H9 (cell line): ENCODE measurements around the gene DCXR. TPM values are rescaled to one million over a fixed set of nuclear protein-coding genes. Genes with fewer than 3 reads are reported as not detected.
A peak's percentile ranks its signal among the peaks of the same experiment; 100 is the strongest.

Experiments
- DNase-seq: peaks from one replicate; pipeline ENCODE4 v3.0.0-alpha.2; 2017
- H2AFZ ChIP-seq: one replicate; pipeline ENCODE4 v1.6.1; 2013; ENCODE audit warnings: mild to moderate bottlenecking, low read length, control low read depth, moderate library complexity
- H2AK5ac ChIP-seq: 2 replicates; pipeline ENCODE4 v1.6.1; 2013; ENCODE audit warnings: low read length, control low read depth, mixed read lengths; ENCODE audit not compliant: insufficient read length
- H2BK120ac ChIP-seq: one replicate; pipeline ENCODE4 v1.6.1; 2013; ENCODE audit warnings: low read depth, mild to moderate bottlenecking, low read length, control low read depth, inconsistent platforms; ENCODE audit not compliant: poor library complexity, severe bottlenecking
- H2BK12ac ChIP-seq: 2 replicates; pipeline ENCODE4 v1.6.1; 2013; ENCODE audit warnings: low read length, control low read depth, mixed read lengths, low read depth; ENCODE audit not compliant: insufficient read length
- H2BK15ac ChIP-seq: 2 replicates; pipeline ENCODE4 v1.6.1; 2013; ENCODE audit warnings: low read depth, low read length, control low read depth
- H2BK20ac ChIP-seq: one replicate; pipeline ENCODE4 v1.6.1; 2013; ENCODE audit warnings: low read depth, mild to moderate bottlenecking, low read length, control low read depth, inconsistent platforms; ENCODE audit not compliant: poor library complexity, severe bottlenecking
- H2BK5ac ChIP-seq: 2 replicates; pipeline ENCODE4 v1.6.1; 2013; ENCODE audit warnings: low read length, control low read depth, mixed read lengths; ENCODE audit not compliant: insufficient read length
- H3K14ac ChIP-seq: 2 replicates; pipeline ENCODE4 v1.6.1; 2013; ENCODE audit warnings: low read length, control low read depth; ENCODE audit not compliant: insufficient read depth
- H3K18ac ChIP-seq: 2 replicates; pipeline ENCODE4 v1.6.1; 2013; ENCODE audit warnings: low read depth, mild to moderate bottlenecking, mixed read lengths, low read length, control low read depth; ENCODE audit not compliant: insufficient read length
- H3K23ac ChIP-seq: 2 replicates; pipeline ENCODE4 v1.6.1; 2013; ENCODE audit warnings: low read length, control low read depth, mixed read lengths, low read depth; ENCODE audit not compliant: insufficient read length
- H3K23me2 ChIP-seq: 2 replicates; pipeline ENCODE4 v1.6.1; 2013; ENCODE audit warnings: low read depth, mild to moderate bottlenecking, mixed read lengths, low read length, control low read depth; ENCODE audit not compliant: insufficient read length, poor library complexity, severe bottlenecking
- H3K27ac ChIP-seq: 2 replicates; pipeline ENCODE4 v1.5.1; 2013; ENCODE audit warnings: low read length, control low read depth, mixed read lengths, low read depth; ENCODE audit not compliant: insufficient read length
- H3K27me3 ChIP-seq: 2 replicates; pipeline ENCODE4 v1.6.1; 2013; ENCODE audit warnings: low read length, control low read depth, inconsistent platforms; ENCODE audit not compliant: insufficient read depth
- H3K4ac ChIP-seq: 2 replicates; pipeline ENCODE4 v1.6.1; 2013; ENCODE audit warnings: low read depth, mild to moderate bottlenecking, control low read depth, inconsistent platforms, low read length, moderate library complexity
- H3K4me1 ChIP-seq: 2 replicates; pipeline ENCODE4 v1.6.1; 2013; ENCODE audit warnings: low read length, control low read depth, inconsistent platforms; ENCODE audit not compliant: insufficient read depth
- H3K4me2 ChIP-seq: 2 replicates; pipeline ENCODE4 v1.6.1; 2013; ENCODE audit warnings: low read length, control low read depth, mixed read lengths; ENCODE audit not compliant: insufficient read length, insufficient read depth
- H3K56ac ChIP-seq: 2 replicates; pipeline ENCODE4 v1.6.1; 2013; ENCODE audit warnings: low read depth, mild to moderate bottlenecking, mixed read lengths, low read length, control low read depth; ENCODE audit not compliant: insufficient read length
- H3K79me1 ChIP-seq: 2 replicates; pipeline ENCODE4 v1.6.1; 2013; ENCODE audit warnings: low read depth, mild to moderate bottlenecking, moderate library complexity, low read length, control low read depth, inconsistent platforms; ENCODE audit not compliant: insufficient read depth, poor library complexity, severe bottlenecking
- H3K79me2 ChIP-seq: 2 replicates; pipeline ENCODE4 v1.6.1; 2013; ENCODE audit warnings: low read length, control low read depth, inconsistent platforms; ENCODE audit not compliant: insufficient read depth
- H3K9ac ChIP-seq: 2 replicates; pipeline ENCODE4 v1.6.1; 2013; ENCODE audit warnings: low read length, control low read depth, mixed read lengths; ENCODE audit not compliant: insufficient read length; ENCODE audit errors: extremely low read depth
- H3K9me3 ChIP-seq: one replicate; pipeline ENCODE4 v1.6.1; 2013; ENCODE audit warnings: low read depth, low read length, inconsistent platforms; ENCODE audit not compliant: control insufficient read depth
- H3T11ph ChIP-seq: one replicate; pipeline ENCODE4 v1.6.1; 2013; ENCODE audit warnings: mild to moderate bottlenecking, low read length, control low read depth, inconsistent platforms
- H4K20me1 ChIP-seq: one replicate; pipeline ENCODE4 v1.6.1; 2013; ENCODE audit not compliant: control insufficient read depth, insufficient read length, insufficient read depth
- H4K5ac ChIP-seq: 2 replicates; pipeline ENCODE4 v1.6.1; 2013; ENCODE audit warnings: low read depth, mild to moderate bottlenecking, mixed read lengths, low read length, control low read depth; ENCODE audit not compliant: insufficient read length
- H4K8ac ChIP-seq: replicated peaks from 2 replicates; pipeline ENCODE4 v1.6.1; 2013; ENCODE audit warnings: low read length, control low read depth, mixed read lengths, low read depth; ENCODE audit not compliant: insufficient read length
- H4K91ac ChIP-seq: 2 replicates; pipeline ENCODE4 v1.6.1; 2013; ENCODE audit warnings: low read depth, mild to moderate bottlenecking, moderate library complexity, mixed read lengths, low read length, control low read depth; ENCODE audit not compliant: insufficient read length
- H3K27ac Mint-ChIP-seq, 3 experiments: 2 replicates in 2 of 3; 3 replicates in 1 of 3; pipeline ENCODE4 v1.8.0; 2020 to 2021; ENCODE audit warnings: mixed read lengths in 3 of 3, mild to moderate bottlenecking in 1 of 3, moderate library complexity in 1 of 3
- H3K27me3 Mint-ChIP-seq: 2 replicates; pipeline ENCODE4 v1.8.0; 2021; ENCODE audit warnings: low read depth, mild to moderate bottlenecking, moderate library complexity, mixed read lengths
- H3K36me3 Mint-ChIP-seq, 3 experiments: 2 replicates in 2 of 3; 3 replicates in 1 of 3; pipeline ENCODE4 v1.8.0; 2020 to 2021; ENCODE audit warnings: low read depth in 3 of 3, mixed read lengths in 3 of 3; ENCODE audit not compliant: insufficient read depth in 1 of 3
- H3K4me1 Mint-ChIP-seq, 2 experiments: 2 replicates each; pipeline ENCODE4 v1.8.0; 2020; ENCODE audit warnings: mixed read lengths in 2 of 2
- H3K4me3 Mint-ChIP-seq, 2 experiments: 2 replicates in 1 of 2; 3 replicates in 1 of 2; pipeline ENCODE4 v1.8.0; 2020 to 2021; ENCODE audit warnings: mild to moderate bottlenecking in 2 of 2, mixed read lengths in 2 of 2, moderate library complexity in 1 of 2
- H3K9me3 Mint-ChIP-seq, 2 experiments: 2 replicates in 1 of 2; 3 replicates in 1 of 2; pipeline ENCODE4 v1.8.0; 2020; ENCODE audit warnings: mild to moderate bottlenecking in 2 of 2, mixed read lengths in 2 of 2, moderate library complexity in 1 of 2
- CTCF ChIP-seq: fragments of 200-600 bp; sonication (generic); conservative IDR thresholded peaks from 3 replicates; pipeline ENCODE4 v1.8.0; 2021; ENCODE audit warnings: antibody characterized with exemption, mild to moderate bottlenecking
- WGBS: extraction: QIAGEN DNeasy Blood & Tissue Kit; methylation state at CpG from one replicate; pipeline ENCODE4 v1.1.7; 2013; ENCODE audit warnings: missing lambda C conversion rate, low lambda C conversion rate, mixed read lengths; ENCODE audit not compliant: insufficient read length; ENCODE audit errors: extremely low coverage; 5-methylcytosine and 5-hydroxymethylcytosine counted together
- total RNA-seq: library from RNA; stranded (reverse); gene quantifications from 2 replicates; pipeline ENCODE4 v1.2.1, GENCODE V29; 2021

Gene DCXR
- total RNA-seq, 1 experiment from 2014 or later: 93.6 TPM

- H3K9me3 ChIP-seq: no peaks in the 10 kb centered on the region
- H2AK5ac ChIP-seq: no peak overlapping the region
- no peaks in the 10 kb centered on the region for H3K27me3 ChIP-seq
- H2AFZ ChIP-seq: no peak overlapping the region
- H3K14ac ChIP-seq: no peak overlapping the region
- DNase-seq: peak; percentile 92
- H2BK20ac ChIP-seq: no peak overlapping the region
- no peak overlapping the region for H3K23ac ChIP-seq
- Mint-ChIP-seq H3K4me3 (peak overlapping the region in 1 of 2 experiments; percentile 19; a peak in 1 of 5 replicates), H3K36me3 (peaks cover 2 to 8% (median 3%) of the 10 kb centered on the region in 3 experiments; a peak in 4 of 7 replicates), H3K9me3 (no peaks in the 10 kb centered on the region), H3K27me3 (no peaks in the 10 kb centered on the region), H3K4me1 (peaks cover 7 to 16% of the 10 kb centered on the region in 2 experiments), H3K27ac (0 out of 7 replicates have a peak overlapping the region, but pooled peaks of 1 of the 3 experiments have one; percentile 22)
- TF ChIP-seq CTCF: peak; percentile 93
- H2BK5ac ChIP-seq: no peak overlapping the region
- H4K8ac ChIP-seq: no peak overlapping the region
- no peak overlapping the region for H3K4me2 ChIP-seq
- no peak overlapping the region for H2BK120ac ChIP-seq
- no peak overlapping the region for H3K9ac ChIP-seq
- H4K91ac ChIP-seq: no peak overlapping the region
- no peak overlapping the region for H4K5ac ChIP-seq
- no CpG with 5 or more reads among the region's 34 CpGs for WGBS
- H3T11ph ChIP-seq: no peak overlapping the region
- H3K56ac ChIP-seq: no peak overlapping the region
- no peaks in the 10 kb centered on the region for H3K4me1 ChIP-seq
- no peak overlapping the region for H3K27ac ChIP-seq
- H2BK15ac ChIP-seq: no peak overlapping the region
- H3K23me2 ChIP-seq: peaks cover 5% of the 10 kb centered on the region
- no peak overlapping the region for H2BK12ac ChIP-seq
- no peak overlapping the region for H3K18ac ChIP-seq
- peaks cover 5% of the 10 kb centered on the region for H3K79me1 ChIP-seq
- no peaks in the 10 kb centered on the region for H3K79me2 ChIP-seq
- H4K20me1 ChIP-seq: no peaks in the 10 kb centered on the region
- H3K4ac ChIP-seq: no peak overlapping the region
These were observed 17.6 kb downstream of the DCXR start for GRCh38 chr17:82019690-82020571.
